GM18507 (cell line): ENCODE results near the gene ZNF534.
"Not testable (repeated sequence)": the region's sequence is repeated elsewhere in the genome, so short reads cannot be mapped to it uniquely, and the experiment has no call there.

Source experiments
- DNase-seq: peaks from one replicate; pipeline ENCODE4 v3.0.0; 2011; ENCODE audit warnings: low read depth; ENCODE audit not compliant: insufficient read length; ENCODE audit errors: extremely low spot score
- FAIRE-seq: peaks from 2 replicates; lab custom pipeline; 2011; peaks lifted over from hg19 to GRCh38; lab: Jason Lieb, UNC

ZNF534 gene

GRCh38 chr19:52492994-52493470 lies 64.1 kb downstream of the ZNF534 start:
- FAIRE-seq (no peak), DNase-seq (no peak)

GRCh38 chr19:52494518-52494917 lies 65.6 kb downstream of the ZNF534 start:
- FAIRE-seq, result no peak
- DNase-seq, result no peak

- FAIRE-seq, result no peak
- DNase-seq, result no peak
These were observed 69.6 kb downstream of the ZNF534 start for GRCh38 chr19:52498571-52498970.

GRCh38 chr19:52500474-52500873 lies 71.5 kb downstream of the ZNF534 start:
- not testable (repeated sequence) for FAIRE-seq, DNase-seq

GRCh38 chr19:52500991-52501390 lies 72.0 kb downstream of the ZNF534 start:
- not testable (repeated sequence) for DNase-seq, FAIRE-seq
